KMS-11 (cell line): ENCODE measurements around the gene ETHE1.

Source experiments
- H2AFZ ChIP-seq: fragments of 200-600 bp; sonication (generic); 2 replicates; pipeline ENCODE4 v1.6.1; 2016; ENCODE audit warnings: antibody characterized with exemption, mixed run types, low read depth
- H3K27ac ChIP-seq: fragments of 200-600 bp; sonication (generic); 2 replicates; pipeline ENCODE4 v1.6.1; 2016; ENCODE audit warnings: mild to moderate bottlenecking, mixed run types
- H3K27me3 ChIP-seq: fragments of 200-600 bp; sonication (generic); 2 replicates; pipeline ENCODE4 v1.6.1; 2017; ENCODE audit warnings: mild to moderate bottlenecking, low read depth, mixed run types, moderate library complexity; ENCODE audit not compliant: insufficient read depth
- H3K36me3 ChIP-seq: fragments of 200-600 bp; sonication (generic); 2 replicates; pipeline ENCODE4 v1.6.1; 2017; ENCODE audit warnings: mild to moderate bottlenecking, mixed run types; ENCODE audit not compliant: insufficient read depth
- H3K4me1 ChIP-seq: fragments of 200-600 bp; sonication (generic); 2 replicates; pipeline ENCODE4 v1.6.1; 2016; ENCODE audit warnings: mild to moderate bottlenecking, low read depth, mixed run types; ENCODE audit not compliant: poor library complexity, severe bottlenecking
- H3K4me2 ChIP-seq: fragments of 200-600 bp; sonication (generic); 2 replicates; pipeline ENCODE4 v1.7.0; 2016; ENCODE audit warnings: mild to moderate bottlenecking, mixed run types
- H3K4me3 ChIP-seq: fragments of 200-600 bp; sonication (generic); IDR thresholded peaks from 2 replicates; pipeline ENCODE4 v1.6.1; 2017; ENCODE audit warnings: low read depth, low read length, mixed read lengths; ENCODE audit not compliant: insufficient read depth
- H3K79me2 ChIP-seq: fragments of 200-600 bp; sonication (generic); 2 replicates; pipeline ENCODE4 v1.6.1; 2016; ENCODE audit warnings: low read depth, mixed run types; ENCODE audit not compliant: insufficient read depth
- H3K9ac ChIP-seq: fragments of 200-600 bp; sonication (generic); 2 replicates; pipeline ENCODE4 v1.6.1; 2016; ENCODE audit warnings: mild to moderate bottlenecking, mixed run types
- H4K20me1 ChIP-seq: fragments of 200-600 bp; sonication (generic); 2 replicates; pipeline ENCODE4 v1.6.1; 2016; ENCODE audit warnings: mild to moderate bottlenecking, mixed run types; ENCODE audit not compliant: insufficient read depth
- CTCF ChIP-seq: fragments of 200-600 bp; sonication (generic); conservative IDR thresholded peaks from 2 replicates; pipeline ENCODE4 v1.6.1; 2017; ENCODE audit warnings: low read depth, mild to moderate bottlenecking, antibody characterized with exemption, low read length, moderate library complexity, mixed read lengths

The ETHE1 gene

GRCh38 chr19:43460362-43461016 is 66.5 kb downstream of the ETHE1 start:
- no peak overlapping the region for H3K27ac ChIP-seq
- H2AFZ ChIP-seq, result no peak overlapping the region
- no peak for TF ChIP-seq CTCF
- no peaks in the 10 kb centered on the region for H3K36me3 ChIP-seq
- no peak overlapping the region for H3K4me3 ChIP-seq
- H3K4me1 ChIP-seq, result peaks cover 8% of the 10 kb centered on the region
- H4K20me1 ChIP-seq, result no peaks in the 10 kb centered on the region
- H3K4me2 ChIP-seq, result no peak overlapping the region
- H3K27me3 ChIP-seq, result peaks cover 2% of the 10 kb centered on the region; the same call in 1 of the 2 replicates
- H3K9ac ChIP-seq, result no peak overlapping the region
- no peaks in the 10 kb centered on the region for H3K79me2 ChIP-seq

GRCh38 chr19:43457809-43458208 is 69.2 kb downstream of the ETHE1 start:
- H2AFZ ChIP-seq, result no peak overlapping the region
- peaks cover 2% of the 10 kb centered on the region for H3K4me1 ChIP-seq
- H3K36me3 ChIP-seq, result no peaks in the 10 kb centered on the region
- H3K79me2 ChIP-seq, result no peaks in the 10 kb centered on the region
- no peak overlapping the region for H3K4me3 ChIP-seq
- no peak overlapping the region for H3K9ac ChIP-seq
- H3K4me2 ChIP-seq, result no peak overlapping the region
- H3K27me3 ChIP-seq, result peaks cover 2% of the 10 kb centered on the region; the same call in 1 of the 2 replicates
- no peaks in the 10 kb centered on the region for H4K20me1 ChIP-seq
- TF ChIP-seq CTCF, result no peak
- H3K27ac ChIP-seq, result no peak overlapping the region
